M059J (cell line): ENCODE measurements around the gene LCN10. TPM values are rescaled to one million over a fixed set of nuclear protein-coding genes. Genes with fewer than 3 reads are reported as not detected.

Experiments
- total RNA-seq: library from RNA; depleted of rRNA; stranded (reverse); fragments of >200 nt; shearing (Covaris generic); gene quantifications from 2 replicates; pipeline ENCODE4 v1.2.3, GENCODE V29; 2014; rRNA removed

LCN10 gene
- total RNA-seq, 1 experiment from 2014 or later: not detected

Other genes with a start within 250 kb of the LCN10 start
- 6.4 and 12.1 TPM in 2 replicates for gene NOTCH1, start 196.9 kb downstream of the LCN10 start, total RNA-seq
- gene EGFL7, start 80.0 kb downstream of the LCN10 start, total RNA-seq: 18.0 and 20.9 TPM in 2 replicates
- 47.9 and 55.7 TPM in 2 replicates for gene AGPAT2, start 55.5 kb downstream of the LCN10 start, total RNA-seq
- 1.5 and 1.6 TPM in 2 replicates for gene DIPK1B, start 30.4 kb downstream of the LCN10 start, total RNA-seq
- not detected in 2 replicates for gene LCN6, start 5.6 kb upstream of the LCN10 start, total RNA-seq
- gene LCN8, start 15.3 kb upstream of the LCN10 start, total RNA-seq: not detected in 2 replicates
- gene LCN15, start 21.6 kb upstream of the LCN10 start, total RNA-seq: not detected in 2 replicates
- 63.0 and 84.8 TPM in 2 replicates for gene TMEM141, start 48.4 kb upstream of the LCN10 start, total RNA-seq
- gene CCDC183, start 53.4 kb upstream of the LCN10 start, total RNA-seq: not detected in 2 replicates
- 55.9 and 75.4 TPM in 2 replicates for gene RABL6, start 65.0 kb upstream of the LCN10 start, total RNA-seq
- 0.15 and 1.1 TPM in 2 replicates for gene AJM1, start 99.5 kb upstream of the LCN10 start, total RNA-seq
- 81.2 and 95.3 TPM in 2 replicates for gene PHPT1, start 106.5 kb upstream of the LCN10 start, total RNA-seq
- 0.44 TPM in 1 of 2 replicates, not detected in the other for gene MAMDC4, start 109.4 kb upstream of the LCN10 start, total RNA-seq
- 567 and 587 TPM in 2 replicates for gene EDF1, start 123.4 kb upstream of the LCN10 start, total RNA-seq
- gene TRAF2, start 143.6 kb upstream of the LCN10 start, total RNA-seq: 13.6 and 26.8 TPM in 2 replicates
- 78.4 and 117 TPM in 2 replicates for gene FBXW5, start 201.8 kb upstream of the LCN10 start, total RNA-seq
- 0.89 TPM in 1 of 2 replicates, not detected in the other for gene C8G, start 202.3 kb upstream of the LCN10 start, total RNA-seq
- gene LCN12, start 209.3 kb upstream of the LCN10 start, total RNA-seq: 1.2 TPM in 1 of 2 replicates, not detected in the other
- not detected in 2 replicates for gene PTGDS, start 234.6 kb upstream of the LCN10 start, total RNA-seq
- gene LCNL1, start 240.1 kb upstream of the LCN10 start, total RNA-seq: not detected in 2 replicates
- gene PAXX, start 249.5 kb upstream of the LCN10 start, total RNA-seq: 53.1 and 59.0 TPM in 2 replicates